Neural progenitor cell (in vitro differentiated cells): ENCODE results near the gene CTIF.

Experiments
- EZH2 ChIP-seq: fragments of 200-600 bp; sonication (generic); IDR thresholded peaks from 2 replicates; pipeline ENCODE4 v1.6.1; 2017; ENCODE audit warnings: antibody characterized with exemption, mild to moderate bottlenecking, moderate library complexity
- EZH2phosphoT487 ChIP-seq: fragments of 200-600 bp; sonication (generic); IDR thresholded peaks from 2 replicates; pipeline ENCODE4 v1.6.1; 2017; ENCODE audit warnings: antibody characterized with exemption
- TF ChIP-seq, protein P1 (sequence below): fragments of 200-600 bp; sonication (generic); IDR thresholded peaks from 2 replicates; pipeline ENCODE4 v1.5.1; 2017; ENCODE audit warnings: antibody characterized with exemption, mild to moderate bottlenecking

DNA sequence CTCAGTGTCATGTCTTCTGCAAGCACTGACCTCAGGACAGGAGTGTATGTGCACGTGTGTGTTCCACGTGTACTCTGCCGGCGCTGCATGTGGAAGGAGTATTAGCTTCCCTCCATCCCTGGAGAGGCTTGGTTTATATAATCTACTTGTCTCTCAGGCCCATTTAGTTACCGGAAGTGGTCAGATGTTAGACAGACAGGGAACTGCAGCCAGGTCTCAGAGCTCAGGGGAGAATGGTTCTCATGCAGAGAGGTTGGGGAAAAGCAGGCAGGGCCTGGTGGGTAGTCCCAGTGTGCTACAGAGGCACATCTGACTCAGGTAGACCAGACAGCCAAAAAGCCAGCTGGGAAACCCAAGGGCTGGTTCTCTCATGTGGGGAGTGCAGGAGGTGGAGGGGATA lies 167.9 kb downstream of the CTIF start:
- TF ChIP-seq, protein P1, sequence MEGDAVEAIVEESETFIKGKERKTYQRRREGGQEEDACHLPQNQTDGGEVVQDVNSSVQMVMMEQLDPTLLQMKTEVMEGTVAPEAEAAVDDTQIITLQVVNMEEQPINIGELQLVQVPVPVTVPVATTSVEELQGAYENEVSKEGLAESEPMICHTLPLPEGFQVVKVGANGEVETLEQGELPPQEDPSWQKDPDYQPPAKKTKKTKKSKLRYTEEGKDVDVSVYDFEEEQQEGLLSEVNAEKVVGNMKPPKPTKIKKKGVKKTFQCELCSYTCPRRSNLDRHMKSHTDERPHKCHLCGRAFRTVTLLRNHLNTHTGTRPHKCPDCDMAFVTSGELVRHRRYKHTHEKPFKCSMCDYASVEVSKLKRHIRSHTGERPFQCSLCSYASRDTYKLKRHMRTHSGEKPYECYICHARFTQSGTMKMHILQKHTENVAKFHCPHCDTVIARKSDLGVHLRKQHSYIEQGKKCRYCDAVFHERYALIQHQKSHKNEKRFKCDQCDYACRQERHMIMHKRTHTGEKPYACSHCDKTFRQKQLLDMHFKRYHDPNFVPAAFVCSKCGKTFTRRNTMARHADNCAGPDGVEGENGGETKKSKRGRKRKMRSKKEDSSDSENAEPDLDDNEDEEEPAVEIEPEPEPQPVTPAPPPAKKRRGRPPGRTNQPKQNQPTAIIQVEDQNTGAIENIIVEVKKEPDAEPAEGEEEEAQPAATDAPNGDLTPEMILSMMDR: no peak
- TF ChIP-seq EZH2phosphoT487 (no peak), EZH2 (no peak)
